ENCODE data around the gene EARS2.

- no peak for TF ChIP-seq EZH2 (IDR thresholded peaks at IDR 0.05; ENCODE audit: borderline replicate concordance, insufficient read depth, low read length, poor library complexity, severe bottlenecking)
- TF ChIP-seq CTCF (IDR thresholded peaks at IDR 0.05; ENCODE audit: poor library complexity, severe bottlenecking) = no peak
- TF ChIP-seq REST (IDR thresholded peaks at IDR 0.05; ENCODE audit: borderline replicate concordance) = no peak
- no peak for TF ChIP-seq POLR2AphosphoS5 (IDR thresholded peaks at IDR 0.05)
- TF ChIP-seq EP300 (conservative IDR thresholded peaks at IDR 0.05; ENCODE audit: poor library complexity, severe bottlenecking) = no peak
These were observed 50.5 kb downstream of the EARS2 start for GRCh38 chr16:23506606-23506994.
